DMS153 treated with DMSO at 0.1 percent for 48 hours (cell line): ENCODE measurements around the gene ZDHHC11B.
"Not testable (repeated sequence)": the region's sequence is repeated elsewhere in the genome, so short reads cannot be mapped to it uniquely, and the experiment has no call there.

Experiments
- DNase-seq: peaks from one replicate; lab custom pipeline; 2025; ENCODE audit not compliant: unreplicated experiment; lab: John Stamatoyannopoulos, UW

ZDHHC11B gene

DNA sequence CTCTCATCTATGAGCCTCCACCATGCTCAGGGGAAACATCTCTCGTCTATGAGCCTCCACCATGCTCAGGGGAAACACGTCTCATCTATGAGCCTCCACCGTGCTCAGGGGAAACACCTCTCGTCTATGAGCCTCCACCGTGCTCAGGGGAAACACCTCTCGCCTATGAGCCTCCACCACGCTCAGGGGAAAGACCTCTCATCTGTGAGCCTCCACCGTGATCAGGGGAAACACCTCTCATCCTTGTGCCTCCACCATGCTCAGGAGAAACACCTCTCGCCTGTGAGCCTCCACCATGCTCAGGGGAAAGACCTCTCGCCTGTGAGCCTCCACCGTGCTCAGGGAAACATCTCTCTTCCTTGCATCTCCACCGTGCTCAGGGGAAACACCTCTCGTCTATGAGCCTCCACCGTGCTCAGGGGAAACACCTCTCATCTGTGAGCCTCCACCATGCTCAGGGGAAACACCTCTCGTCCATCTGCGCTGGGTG is 30.3 kb downstream of the ZDHHC11B start:
- not testable (repeated sequence) for DNase-seq

- DNase-seq: not testable (repeated sequence)
These were observed 30.9 kb downstream of the ZDHHC11B start for GRCh38 chr5:753567-754142.

GRCh38 chr5:752532-753115 is 31.9 kb downstream of the ZDHHC11B start:
- not testable (repeated sequence) for DNase-seq

- DNase-seq: not testable (repeated sequence)
These were observed 32.5 kb downstream of the ZDHHC11B start for GRCh38 chr5:751992-752391.

GRCh38 chr5:751496-751895 is 33.0 kb downstream of the ZDHHC11B start:
- DNase-seq: no peak

DNA sequence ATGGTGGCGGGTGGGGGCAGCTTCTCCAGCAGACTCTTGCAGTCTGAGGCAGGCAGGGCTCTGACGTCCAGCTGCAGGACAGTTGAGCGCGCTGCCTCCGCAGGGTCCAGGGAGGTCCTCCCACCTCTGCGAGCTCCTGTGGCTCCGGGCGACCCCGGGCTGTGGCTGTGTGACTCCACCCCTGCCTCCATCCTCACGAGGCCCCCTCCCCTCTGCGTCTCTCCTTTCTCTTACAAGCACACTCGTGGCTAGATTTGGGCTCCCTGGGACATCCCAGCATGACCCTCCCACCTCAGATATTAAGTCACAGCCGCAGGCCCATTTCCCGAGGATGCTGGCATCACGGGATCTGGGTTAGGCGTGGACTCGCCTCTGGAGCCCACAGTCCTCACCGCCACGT is 34.3 kb downstream of the ZDHHC11B start:
- not testable (repeated sequence) for DNase-seq

GRCh38 chr5:749101-749670 is 35.3 kb downstream of the ZDHHC11B start:
- DNase-seq: no peak

- DNase-seq: not testable (repeated sequence)
These were observed 36.2 kb downstream of the ZDHHC11B start for GRCh38 chr5:748011-748980.

- DNase-seq: not testable (repeated sequence)
These were observed 37.2 kb downstream of the ZDHHC11B start for GRCh38 chr5:747303-747844.

DNA sequence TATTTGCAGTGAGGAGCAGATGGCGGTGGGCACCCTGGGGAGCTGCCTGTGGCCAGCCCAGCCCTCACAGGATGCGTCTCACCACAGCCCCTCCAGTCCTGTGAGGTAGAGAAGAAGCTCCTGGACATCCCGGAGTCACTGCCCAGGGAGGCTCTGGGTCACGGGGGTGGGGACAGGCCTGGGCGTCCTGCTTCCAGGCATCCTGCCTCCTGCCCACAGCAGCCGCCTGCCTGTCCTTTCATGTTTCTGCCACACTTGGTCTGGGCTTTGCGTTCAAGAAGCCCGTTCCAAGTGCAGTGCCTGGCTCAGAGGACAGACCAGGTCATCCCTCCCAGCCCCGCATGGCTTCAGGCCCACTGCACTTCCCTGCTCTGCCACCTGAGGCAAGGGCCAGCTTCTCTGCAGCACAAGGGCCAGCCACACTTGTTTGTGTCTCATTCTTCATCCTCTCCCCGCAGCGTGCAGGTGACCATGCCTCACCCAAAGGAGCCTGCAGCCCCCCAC is 38.2 kb downstream of the ZDHHC11B start:
- no peak for DNase-seq

GRCh38 chr5:745272-746142 is 39.0 kb downstream of the ZDHHC11B start:
- not testable (repeated sequence) for DNase-seq

DNA sequence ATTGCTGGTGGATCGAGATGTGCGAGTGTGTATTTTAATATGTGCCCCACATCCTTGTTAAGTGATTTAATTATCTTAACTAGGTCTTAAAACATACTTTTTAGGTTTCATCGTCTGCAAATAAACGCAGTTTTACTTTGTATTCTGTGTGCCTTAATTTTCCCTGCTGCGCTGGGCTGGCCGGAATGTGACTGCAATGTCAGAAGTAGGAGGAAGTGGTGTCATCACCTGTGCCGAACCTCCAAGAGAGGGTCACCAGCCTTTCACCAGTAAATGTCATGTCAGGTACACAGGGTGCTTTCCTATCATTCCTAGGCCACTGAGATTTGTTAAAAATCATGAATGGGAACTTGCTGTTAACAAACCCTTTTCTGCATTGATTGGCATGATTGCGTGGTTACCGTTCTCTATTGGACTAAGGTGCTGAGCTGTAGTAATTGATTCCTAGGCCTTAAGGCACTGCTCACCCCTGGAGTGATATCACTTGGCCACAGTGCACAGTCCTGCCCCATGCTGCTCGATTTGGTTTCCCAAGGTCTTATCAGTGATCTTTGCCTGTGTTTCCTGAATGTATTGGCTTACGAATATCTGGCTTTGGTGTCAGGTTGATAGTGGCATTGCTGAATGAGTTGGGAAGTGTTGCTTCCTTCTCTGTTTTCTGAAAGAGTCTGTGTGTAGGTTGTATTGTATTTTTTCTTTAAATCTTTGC is 40.7 kb downstream of the ZDHHC11B start:
- not testable (repeated sequence) for DNase-seq

GRCh38 chr5:742276-742675 is 42.3 kb downstream of the ZDHHC11B start:
- DNase-seq: not testable (repeated sequence)

GRCh38 chr5:734145-734544 is 50.4 kb downstream of the ZDHHC11B start:
- not testable (repeated sequence) for DNase-seq

DNA sequence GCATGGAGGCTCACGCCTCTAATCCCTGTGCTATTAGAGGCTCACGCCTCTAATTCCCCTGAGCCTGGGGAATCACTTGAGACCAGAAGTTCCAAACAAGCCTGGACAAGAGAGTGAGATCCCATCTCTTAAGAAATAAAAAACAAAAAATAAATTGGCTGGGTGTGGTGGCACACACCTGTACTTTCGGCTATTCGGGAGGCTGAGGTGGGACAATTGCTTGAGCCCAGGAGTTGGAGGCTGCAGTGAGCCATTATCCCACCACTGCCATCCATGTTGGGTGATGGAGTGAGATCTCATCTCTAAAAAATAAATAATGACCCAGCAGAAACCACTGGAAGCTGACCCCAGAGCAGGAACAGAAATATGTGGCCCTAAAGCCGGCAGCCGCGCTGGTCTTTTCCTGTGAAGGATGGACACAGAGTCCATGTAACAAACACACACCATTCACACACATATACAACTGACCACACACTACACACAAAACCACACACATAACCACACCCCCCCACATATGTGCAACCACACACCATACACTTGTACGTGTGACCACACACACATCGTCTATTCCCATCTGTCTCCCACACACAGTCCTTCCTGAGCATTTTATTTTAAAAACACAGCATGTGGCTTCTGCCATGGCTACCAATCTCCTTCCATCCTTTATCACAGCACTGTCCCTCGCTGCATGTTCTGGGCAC is 51.6 kb downstream of the ZDHHC11B start:
- not testable (repeated sequence) for DNase-seq

DNA sequence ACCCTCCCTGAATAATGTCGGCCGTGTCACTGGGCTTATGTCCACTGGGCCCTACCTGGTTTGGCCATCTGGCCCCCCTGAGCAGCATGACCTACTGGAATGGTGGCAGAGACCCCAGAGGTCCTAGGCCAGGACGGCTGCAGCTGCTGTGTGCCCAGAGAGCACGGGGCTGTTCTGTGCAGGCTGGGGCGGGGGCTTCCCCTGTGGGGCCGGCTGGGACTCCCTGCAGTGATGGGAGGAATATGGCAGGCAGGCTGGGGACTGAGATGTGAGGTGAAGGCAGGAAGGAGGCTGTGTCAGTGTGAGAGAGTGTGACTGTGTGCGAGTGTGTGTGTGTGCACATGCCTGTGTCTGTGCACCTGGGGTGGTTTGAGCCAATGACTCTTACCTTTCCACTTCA is 55.3 kb downstream of the ZDHHC11B start:
- not testable (repeated sequence) for DNase-seq

DNA sequence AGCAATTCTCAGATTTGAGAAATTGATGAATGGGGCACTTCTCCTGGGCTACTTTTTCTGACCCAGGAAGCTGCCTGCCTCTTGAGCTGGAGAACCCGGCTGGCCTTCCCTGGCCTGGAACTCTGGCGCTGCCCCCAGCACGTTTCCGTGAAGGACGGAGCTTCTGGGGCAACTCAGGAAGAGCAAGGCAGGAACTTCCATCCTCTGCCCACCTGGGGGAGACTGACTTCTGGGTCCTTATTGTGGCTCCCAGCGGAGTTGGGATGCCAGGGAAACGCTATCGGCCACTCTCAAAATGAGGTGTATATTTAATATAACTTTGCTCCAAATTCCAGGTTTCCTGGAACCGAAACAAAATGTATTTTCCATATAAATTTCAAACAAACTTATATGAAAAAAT is 57.4 kb downstream of the ZDHHC11B start:
- not testable (repeated sequence) for DNase-seq

DNA sequence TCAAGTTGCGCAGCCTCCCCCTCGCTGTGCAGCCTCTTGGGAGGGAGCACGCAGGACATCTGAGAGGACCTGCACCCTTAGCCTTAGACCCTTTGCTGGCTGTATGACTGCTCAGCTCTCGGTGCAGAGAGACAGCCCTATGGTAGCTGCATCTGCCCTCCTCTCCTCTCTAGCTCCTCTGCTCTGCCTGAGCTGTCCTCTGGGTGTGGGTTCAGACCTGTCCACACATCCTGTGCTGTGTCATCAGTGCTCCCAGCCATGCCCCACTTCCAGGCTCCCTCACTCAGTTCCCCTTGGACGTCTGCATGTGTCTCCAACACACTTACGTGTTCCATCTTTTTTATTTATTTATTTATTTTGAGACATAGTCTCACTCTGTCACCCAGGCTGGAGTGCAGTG is 60.7 kb downstream of the ZDHHC11B start:
- not testable (repeated sequence) for DNase-seq

DNA sequence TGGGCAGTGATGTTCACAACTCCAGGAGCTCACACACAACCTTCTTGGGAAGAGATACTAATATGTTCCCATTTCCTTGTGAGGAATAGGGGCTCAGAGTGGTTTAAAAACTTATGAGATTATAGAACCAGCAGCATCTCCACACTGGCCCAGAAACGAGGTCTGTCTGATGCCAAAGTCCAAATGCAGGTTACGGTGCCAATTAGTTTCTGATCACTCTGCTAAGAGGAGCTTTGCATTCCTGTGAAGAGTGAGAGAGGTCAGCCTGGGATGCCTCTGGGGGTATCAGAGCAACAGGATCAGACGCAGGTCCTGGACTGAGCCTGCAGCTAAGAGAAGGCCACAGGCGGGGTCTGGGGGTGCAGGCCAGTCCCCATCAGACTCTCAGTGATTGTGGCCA is 61.2 kb downstream of the ZDHHC11B start:
- DNase-seq: not testable (repeated sequence)
